SJSA1 (cell line): ENCODE data around the gene FKBP6. TPM values are rescaled to one million over a fixed set of nuclear protein-coding genes. Genes with fewer than 3 reads are reported as not detected.
"Not testable (repeated sequence)": the region's sequence is repeated elsewhere in the genome, so short reads cannot be mapped to it uniquely, and the experiment has no call there.

Source experiments
- DNase-seq, 2 experiments: peaks; one replicate each; pipeline ENCODE4 v3.0.0-alpha.2; 2015 to 2020; ENCODE audit warnings: low spot score in 2 of 2, low read depth in 1 of 2
- H3K27ac ChIP-seq: fragments of 250-450 bp; sonication (Bioruptor Pico); 2 replicates; pipeline ENCODE4 v1.5.1; 2020; ENCODE audit warnings: mild to moderate bottlenecking, moderate library complexity
- H3K27me3 ChIP-seq: fragments of 250-450 bp; sonication (Bioruptor Pico); replicated peaks from 2 replicates; pipeline ENCODE4 v1.5.1; 2020; ENCODE audit warnings: mild to moderate bottlenecking, moderate library complexity
- H3K36me3 ChIP-seq: fragments of 250-450 bp; sonication (Bioruptor Pico); 2 replicates; pipeline ENCODE4 v1.5.1; 2020; ENCODE audit warnings: mild to moderate bottlenecking
- H3K4me1 ChIP-seq: fragments of 250-450 bp; sonication (Bioruptor Pico); replicated peaks from 2 replicates; pipeline ENCODE4 v1.6.1; 2021; ENCODE audit warnings: mild to moderate bottlenecking
- H3K4me3 ChIP-seq: fragments of 250-450 bp; sonication (Bioruptor Pico); 2 replicates; pipeline ENCODE4 v1.5.1; 2020; ENCODE audit warnings: mild to moderate bottlenecking
- H3K9me3 ChIP-seq: fragments of 250-450 bp; sonication (Bioruptor Pico); replicated peaks from 2 replicates; pipeline ENCODE4 v1.5.1; 2020; ENCODE audit warnings: mild to moderate bottlenecking
- total RNA-seq: library from RNA; depleted of rRNA; stranded (reverse); fragments of >200 nt; shearing (Covaris generic); gene quantifications from 2 replicates; pipeline ENCODE4 v1.2.3, GENCODE V29; 2014

The FKBP6 gene
- total RNA-seq, 1 experiment from 2014 or later = not detected

DNA sequence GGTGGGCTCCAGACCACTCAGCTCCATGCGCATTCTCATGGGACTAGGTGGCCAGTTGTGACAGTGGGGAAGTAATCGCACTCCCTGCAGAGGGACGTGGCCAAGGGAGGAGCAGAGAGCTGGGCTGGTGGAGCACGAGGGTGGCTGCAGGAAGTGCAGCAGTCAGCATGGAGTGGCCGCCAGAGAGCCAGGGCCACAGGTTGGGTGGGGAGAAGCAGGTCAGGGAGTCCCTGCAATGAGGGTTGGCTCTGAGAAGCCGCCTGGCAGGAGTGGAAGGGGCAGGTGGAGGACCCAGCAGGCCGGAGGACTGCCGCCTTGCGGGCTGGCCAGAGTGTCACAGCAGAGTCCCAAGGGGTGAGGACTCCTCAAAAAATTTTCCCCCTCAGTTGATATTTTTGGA, 26.2 kb downstream of the FKBP6 start:
- Histone ChIP-seq H3K27ac (no peak overlapping the region), H3K9me3 (no peaks in the 10 kb centered on the region), H3K4me1 (peaks cover 10% of the 10 kb centered on the region), H3K36me3 (no peaks in the 10 kb centered on the region), H3K27me3 (no peaks in the 10 kb centered on the region), H3K4me3 (no peak overlapping the region)
- no peak for DNase-seq

DNA sequence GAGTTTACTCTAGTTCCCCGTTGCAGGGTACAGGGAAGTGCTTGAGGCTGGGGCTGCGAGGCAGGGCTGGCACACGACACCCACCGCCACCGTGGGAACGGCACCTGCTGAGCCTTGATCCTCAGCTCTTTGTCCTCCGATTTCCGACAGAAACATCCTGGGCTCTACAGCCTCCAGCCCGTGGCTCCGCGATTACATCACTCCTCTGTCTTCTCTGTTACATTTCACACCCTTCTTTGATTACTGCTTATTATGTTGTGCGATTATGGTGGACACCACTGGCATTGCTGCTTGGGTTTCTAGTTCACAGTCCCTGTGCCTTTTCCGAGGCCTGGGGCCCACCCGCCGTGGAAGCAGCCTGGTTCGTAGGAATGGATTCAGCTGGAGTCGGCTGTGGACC, 26.9 kb downstream of the FKBP6 start:
- Histone ChIP-seq H3K9me3 (no peaks in the 10 kb centered on the region), H3K36me3 (no peaks in the 10 kb centered on the region), H3K4me3 (no peak overlapping the region), H3K4me1 (peaks cover 10% of the 10 kb centered on the region), H3K27me3 (no peaks in the 10 kb centered on the region), H3K27ac (no peak overlapping the region)
- DNase-seq = no peak

DNA sequence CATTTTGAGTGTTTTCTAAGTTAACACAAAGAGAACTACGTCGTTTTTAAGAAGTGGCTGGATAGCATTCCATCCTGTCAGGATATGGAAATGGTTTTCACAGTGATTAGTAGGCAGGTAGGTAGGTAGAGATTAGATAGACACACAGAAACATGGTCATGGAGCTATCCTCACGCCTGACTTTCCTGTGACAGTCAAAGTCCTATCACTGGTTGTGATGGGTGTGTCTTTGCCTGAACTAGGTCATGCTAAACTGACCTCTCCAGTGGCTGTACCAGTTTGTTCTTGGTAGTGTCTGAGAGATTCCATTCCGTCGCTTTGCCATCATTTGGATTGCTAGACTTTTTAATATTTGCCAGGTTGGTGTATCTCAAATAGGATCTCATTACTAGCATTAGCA, 28.2 kb downstream of the FKBP6 start:
- Histone ChIP-seq H3K27me3 (no peaks in the 10 kb centered on the region), H3K9me3 (no peaks in the 10 kb centered on the region), H3K36me3 (no peaks in the 10 kb centered on the region), H3K4me1 (peaks cover 10% of the 10 kb centered on the region), H3K27ac (no peak overlapping the region), H3K4me3 (no peak overlapping the region)
- DNase-seq = no peak

DNA sequence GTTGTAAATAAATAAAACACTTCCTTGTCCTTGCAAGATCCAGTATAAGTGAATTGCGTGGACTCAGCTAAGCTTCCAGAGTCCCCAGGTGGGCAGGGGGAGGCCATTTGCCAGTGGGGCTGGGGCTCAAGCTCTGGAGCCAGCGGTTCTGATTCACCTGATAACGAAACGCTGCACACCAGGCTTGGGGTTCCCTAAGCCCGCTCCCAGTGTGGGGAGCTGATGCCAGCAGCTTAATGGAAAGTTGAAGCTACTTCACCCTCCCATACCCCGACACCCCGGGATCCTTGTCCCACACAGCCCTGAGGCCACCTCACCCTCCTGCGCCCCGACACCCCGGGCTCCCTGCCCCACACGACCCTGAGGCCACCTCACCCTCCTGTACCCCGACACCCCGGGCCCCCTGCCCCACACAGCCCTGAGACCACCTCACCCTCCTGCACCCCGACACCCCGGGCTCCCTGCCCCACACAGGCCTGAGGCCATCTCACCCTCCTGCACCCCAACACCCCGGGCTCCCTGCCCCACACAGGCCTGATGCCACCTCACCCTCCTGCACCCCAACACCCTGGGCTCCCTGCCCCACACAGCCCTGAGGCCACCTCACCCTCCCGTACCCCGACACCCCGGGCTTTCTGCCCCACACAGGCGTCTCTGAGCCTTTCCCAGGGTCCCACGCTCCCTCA, 30.8 kb downstream of the FKBP6 start:
- H3K4me3 ChIP-seq = peak overlapping the region; percentile 8; the same call in 1 of the 2 replicates
- no peak overlapping the region for H3K27ac ChIP-seq
- H3K36me3 ChIP-seq = no peaks in the 10 kb centered on the region

DNA sequence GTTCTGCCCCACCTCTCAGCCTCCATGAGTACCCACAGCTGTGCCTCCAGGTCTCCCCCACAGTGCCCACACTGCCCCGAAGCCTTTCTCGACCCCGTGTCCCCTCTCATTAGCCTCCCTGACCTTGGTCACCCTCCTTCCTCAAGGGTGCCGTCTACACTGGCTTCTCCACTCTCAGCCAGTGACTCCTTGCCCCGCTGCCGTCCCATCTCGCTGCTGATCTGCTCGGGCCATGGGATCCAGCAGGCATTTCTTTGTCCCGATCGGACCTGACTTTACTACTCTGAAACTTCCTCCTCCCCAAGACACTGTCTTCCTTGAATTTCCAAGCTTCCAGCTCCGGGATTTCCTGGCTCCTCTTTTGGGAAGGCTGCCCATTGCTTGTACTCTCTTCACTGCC, 31.3 kb downstream of the FKBP6 start:
- 0 out of 2 replicates have a peak, but pooled peaks cover under 1% of the 10 kb centered on the region for H3K27me3 ChIP-seq
- H3K9me3 ChIP-seq = no peaks in the 10 kb centered on the region
- no peak overlapping the region for H3K4me3 ChIP-seq
- H3K36me3 ChIP-seq = no peaks in the 10 kb centered on the region
- no peak for DNase-seq
- H3K4me1 ChIP-seq = peaks cover 10% of the 10 kb centered on the region
- H3K27ac ChIP-seq = no peak overlapping the region

More for the DNA sequence above, 30.8 kb downstream of the FKBP6 start:
- Histone ChIP-seq H3K27me3 (no peaks in the 10 kb centered on the region), H3K4me1 (peaks cover 10% of the 10 kb centered on the region), H3K9me3 (no peaks in the 10 kb centered on the region)
- no peak for DNase-seq

DNA sequence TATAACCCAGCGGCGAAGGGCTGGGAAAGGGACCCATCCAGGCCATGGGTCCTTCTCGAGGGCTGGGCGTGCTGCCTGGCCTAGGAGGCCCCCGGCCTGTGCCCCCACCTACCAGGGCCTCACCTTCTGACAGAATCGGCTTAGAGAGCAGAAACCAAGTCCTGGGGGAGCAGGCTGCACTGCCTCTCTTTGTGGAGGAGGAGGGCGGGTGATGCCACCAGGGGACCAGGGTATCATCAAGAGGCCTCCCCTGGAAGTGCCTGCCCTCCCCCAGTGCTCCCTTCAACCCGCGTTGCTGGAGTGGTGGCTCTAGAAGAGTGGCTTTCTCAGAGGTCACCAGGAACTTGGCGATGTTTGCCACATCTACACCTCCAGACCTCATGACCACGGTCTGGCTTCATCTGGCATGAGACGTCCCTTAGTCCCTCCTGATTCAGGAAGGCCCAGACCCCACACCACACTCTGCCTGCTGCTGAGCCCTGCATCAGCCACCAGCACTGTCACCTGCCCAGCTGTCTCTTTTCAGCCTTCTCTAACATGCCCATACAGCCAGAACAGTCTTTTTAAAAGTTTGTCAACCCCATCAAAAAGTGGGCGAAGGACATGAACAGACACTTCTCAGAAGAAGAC, 31.9 kb downstream of the FKBP6 start:
- no peak for DNase-seq
- no peak overlapping the region for H3K4me3 ChIP-seq
- no peak overlapping the region for H3K27ac ChIP-seq
- H3K9me3 ChIP-seq = no peaks in the 10 kb centered on the region
- H3K27me3 ChIP-seq = 0 out of 2 replicates have a peak, but pooled peaks cover 2% of the 10 kb centered on the region
- H3K36me3 ChIP-seq = no peaks in the 10 kb centered on the region
- peaks cover 10% of the 10 kb centered on the region for H3K4me1 ChIP-seq

DNA sequence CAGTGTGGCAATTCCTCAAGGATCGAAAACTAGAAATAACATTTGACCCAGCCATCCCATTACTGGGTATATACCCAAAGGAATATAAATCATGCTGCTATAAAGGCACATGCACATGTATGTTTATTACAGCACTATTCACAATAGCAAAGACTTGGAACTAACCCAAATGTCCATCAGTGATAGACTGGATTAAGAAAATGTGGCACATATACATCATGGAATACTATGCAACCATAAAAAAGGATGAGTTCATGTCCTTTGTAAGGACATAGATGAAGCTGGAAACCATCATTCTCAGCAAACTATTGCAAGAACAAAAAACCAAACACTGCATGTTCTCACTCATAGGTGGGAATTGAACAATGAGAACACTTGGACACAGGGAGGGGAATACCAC, 32.6 kb downstream of the FKBP6 start:
- not testable (repeated sequence) for H3K4me3 ChIP-seq, H3K27me3 ChIP-seq, DNase-seq, H3K9me3 ChIP-seq, H3K27ac ChIP-seq, H3K4me1 ChIP-seq, H3K36me3 ChIP-seq

DNA sequence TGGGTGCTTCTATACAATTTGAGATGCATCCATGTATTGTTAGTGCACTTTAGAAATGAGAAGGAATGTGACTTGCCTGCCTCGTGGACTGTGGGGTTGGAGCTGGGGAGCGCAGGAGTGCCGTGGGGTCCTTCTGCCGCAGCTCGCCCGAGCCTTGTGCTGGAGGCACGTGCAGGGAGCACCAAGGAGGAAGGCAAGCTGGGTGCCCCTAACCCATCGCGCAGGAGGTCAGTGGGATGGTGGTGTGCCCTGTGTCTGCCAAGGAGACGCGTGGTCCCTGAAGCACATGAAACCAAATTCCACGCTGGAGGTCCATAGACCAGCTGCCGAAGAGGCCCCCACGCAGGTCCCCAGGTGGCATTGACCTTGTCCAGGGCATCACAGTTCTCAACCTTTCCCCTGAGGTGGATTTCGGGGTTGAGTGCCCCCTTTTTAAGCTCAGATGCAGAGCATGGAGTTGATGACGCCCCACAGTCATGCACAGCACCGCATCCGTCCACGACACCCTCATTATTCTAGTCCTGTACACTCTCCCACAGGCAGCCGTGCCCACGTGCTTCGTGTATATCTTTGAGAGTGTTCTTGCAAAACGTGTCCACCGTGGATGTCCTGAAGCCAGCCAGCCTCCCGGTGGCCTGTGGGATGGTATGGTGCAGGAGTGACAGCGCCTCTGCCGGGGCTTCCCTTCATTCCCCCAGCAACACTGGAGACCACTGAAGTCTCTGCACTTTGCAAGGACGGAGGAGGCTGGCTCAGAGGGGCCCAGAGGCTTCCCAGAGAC, 35.5 kb downstream of the FKBP6 start:
- no peak for DNase-seq
- H3K4me3 ChIP-seq = no peak overlapping the region
- no peak overlapping the region for H3K27ac ChIP-seq
- no peaks in the 10 kb centered on the region for H3K9me3 ChIP-seq
- peaks cover 3% of the 10 kb centered on the region for H3K4me1 ChIP-seq
- H3K27me3 ChIP-seq = 0 out of 2 replicates have a peak, but pooled peaks cover 2% of the 10 kb centered on the region
- H3K36me3 ChIP-seq = no peaks in the 10 kb centered on the region

DNA sequence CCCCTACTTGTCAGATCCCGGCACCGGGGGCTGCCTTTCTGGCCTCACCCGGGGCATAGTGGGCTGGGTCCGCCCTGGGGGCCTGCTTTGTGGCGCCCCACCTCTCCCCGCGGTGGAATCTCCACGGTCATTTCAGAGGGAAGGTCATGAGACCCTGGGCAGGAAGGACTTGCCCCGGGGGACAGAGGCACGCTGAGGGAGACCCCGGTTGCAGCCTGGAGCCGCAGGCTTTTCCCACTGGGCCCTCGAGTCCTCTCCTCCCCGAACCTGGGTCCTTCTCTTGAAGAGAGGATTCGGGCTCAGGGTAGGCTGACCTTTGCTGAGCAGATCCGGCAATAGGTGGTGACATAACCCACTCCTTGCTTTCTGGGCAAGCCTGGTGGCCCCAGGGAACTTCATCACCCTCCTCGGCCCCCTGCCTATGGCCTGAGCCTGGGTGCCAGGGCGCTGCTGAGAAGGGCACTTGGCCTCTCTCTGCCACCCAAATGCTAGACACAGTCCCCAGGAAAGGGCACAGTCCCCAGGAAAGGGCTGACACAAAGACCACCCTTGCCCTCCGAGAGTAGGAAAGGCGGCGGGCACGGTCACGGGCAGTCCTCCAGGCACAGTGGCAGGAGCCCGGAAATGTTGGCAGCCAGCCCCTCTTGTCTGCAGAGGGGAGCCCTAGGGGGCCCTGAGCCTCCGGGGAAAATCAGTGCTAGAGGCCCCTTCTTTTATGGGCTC, 36.2 kb downstream of the FKBP6 start:
- 0 out of 2 replicates have a peak, but pooled peaks cover 2% of the 10 kb centered on the region for H3K27me3 ChIP-seq
- H3K4me1 ChIP-seq = no peaks in the 10 kb centered on the region
- no peak overlapping the region for H3K27ac ChIP-seq
- H3K4me3 ChIP-seq = no peak overlapping the region
- DNase-seq = no peak
- H3K9me3 ChIP-seq = no peaks in the 10 kb centered on the region
- H3K36me3 ChIP-seq = no peaks in the 10 kb centered on the region

DNA sequence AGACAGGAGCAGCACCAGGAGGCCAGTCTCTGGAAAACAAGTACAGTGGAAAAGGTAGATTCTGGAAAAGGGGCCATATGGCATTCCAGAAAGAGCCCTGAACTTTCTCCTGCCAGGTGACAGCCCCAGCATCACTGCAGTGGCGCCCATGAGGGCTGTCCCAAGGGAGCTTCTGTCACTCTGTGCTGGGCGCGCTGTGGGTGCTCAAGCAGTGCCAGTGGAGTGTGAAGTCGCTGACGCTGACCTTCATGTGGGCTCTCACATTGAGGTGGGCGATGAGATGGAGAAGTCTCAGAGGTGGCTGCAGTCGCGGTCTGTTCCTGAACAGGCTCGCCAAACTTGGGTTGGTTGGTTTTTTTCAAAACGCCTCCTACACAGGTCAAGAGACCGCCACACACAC, 38.2 kb downstream of the FKBP6 start:
- DNase-seq = no peak
- Histone ChIP-seq H3K9me3 (no peaks in the 10 kb centered on the region), H3K36me3 (no peaks in the 10 kb centered on the region), H3K27me3 (0 out of 2 replicates have a peak, but pooled peaks cover 2% of the 10 kb centered on the region), H3K4me3 (no peak overlapping the region), H3K4me1 (no peaks in the 10 kb centered on the region), H3K27ac (no peak overlapping the region)

DNA sequence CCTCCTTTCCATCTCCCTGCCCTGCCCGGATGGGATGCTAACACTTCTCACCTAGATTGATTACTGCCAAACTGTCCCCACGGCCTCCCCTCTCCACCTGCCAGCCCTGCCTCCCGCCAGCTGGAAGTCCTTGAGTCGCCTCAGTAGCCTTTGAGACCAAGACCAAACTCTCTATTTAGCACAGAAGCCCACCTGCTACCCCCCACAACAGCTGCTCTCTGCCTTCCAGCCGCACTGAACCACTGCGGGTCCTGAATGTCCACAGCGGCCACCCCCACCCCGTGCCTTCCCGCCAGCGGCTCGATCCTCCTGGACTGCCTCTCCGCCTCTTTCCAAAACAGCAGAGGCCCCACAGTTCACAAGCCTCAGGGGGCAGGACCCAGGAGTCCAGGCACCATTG, 39.0 kb downstream of the FKBP6 start:
- no peaks in the 10 kb centered on the region for H3K4me1 ChIP-seq
- 0 out of 2 replicates have a peak, but pooled peaks cover 2% of the 10 kb centered on the region for H3K27me3 ChIP-seq
- no peak for DNase-seq

DNA sequence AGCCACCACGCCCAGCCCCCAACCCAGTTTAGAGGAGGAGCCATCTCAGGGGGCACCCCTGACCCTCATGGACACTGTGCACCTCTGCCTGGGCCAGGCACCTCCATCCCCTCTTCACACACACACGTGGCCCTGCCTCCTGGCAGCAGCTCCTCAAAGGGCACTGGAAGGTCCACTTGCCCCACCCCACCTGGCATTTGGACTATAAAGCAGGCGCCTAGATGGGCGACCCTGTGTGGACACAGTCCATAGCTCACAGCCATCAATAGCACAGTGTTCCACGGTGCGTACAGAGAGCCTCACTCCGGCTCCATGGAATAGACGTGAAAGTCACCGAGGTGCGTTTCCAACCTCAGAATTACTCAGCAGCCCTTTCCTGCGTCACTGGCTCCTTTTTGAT, 41.0 kb downstream of the FKBP6 start:
- DNase-seq = no peak
- no peaks in the 10 kb centered on the region for H3K9me3 ChIP-seq
- H3K27ac ChIP-seq = no peak overlapping the region
- no peaks in the 10 kb centered on the region for H3K36me3 ChIP-seq
- no peaks in the 10 kb centered on the region for H3K4me1 ChIP-seq
- 0 out of 2 replicates have a peak, but pooled peaks cover 2% of the 10 kb centered on the region for H3K27me3 ChIP-seq
- H3K4me3 ChIP-seq = no peak overlapping the region

More for the DNA sequence above, 39.0 kb downstream of the FKBP6 start:
- Histone ChIP-seq H3K4me3 (no peak overlapping the region), H3K27ac (no peak overlapping the region), H3K9me3 (no peaks in the 10 kb centered on the region), H3K36me3 (no peaks in the 10 kb centered on the region)

DNA sequence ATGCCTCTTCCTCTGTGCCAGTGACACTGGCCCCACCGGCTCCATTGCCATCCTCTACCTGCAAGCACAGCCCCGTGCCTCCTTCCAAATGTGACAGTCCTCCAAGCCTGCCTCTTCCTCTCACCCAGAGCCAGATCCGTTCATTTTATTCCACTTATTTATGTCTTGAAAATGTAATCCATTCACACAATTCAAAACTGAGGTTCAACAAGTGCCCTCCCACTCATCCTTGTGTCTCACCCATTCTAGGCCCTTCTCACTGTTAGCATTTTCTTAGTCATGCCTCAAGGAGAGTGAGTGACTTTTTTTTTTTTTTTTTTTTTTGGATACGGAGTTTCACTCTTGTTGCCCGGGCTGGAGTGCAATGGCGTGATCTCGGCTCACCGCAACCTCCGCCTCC, 41.7 kb downstream of the FKBP6 start:
- H3K4me3 ChIP-seq = no peak overlapping the region
- H3K4me1 ChIP-seq = no peaks in the 10 kb centered on the region
- H3K27ac ChIP-seq = no peak overlapping the region
- H3K9me3 ChIP-seq = no peaks in the 10 kb centered on the region
- no peaks in the 10 kb centered on the region for H3K27me3 ChIP-seq
- H3K36me3 ChIP-seq = no peaks in the 10 kb centered on the region
- no peak for DNase-seq
